GM19372 (cell line): ENCODE data around the gene CUEDC1.

Source experiments
- ATAC-seq: cut with Tn5 transposase; IDR thresholded peaks from one replicate; pipeline ENCODE4 v1.9.1; 2021; ENCODE audit warnings: mild to moderate bottlenecking, low read depth, moderate library complexity; ENCODE audit not compliant: unreplicated experiment

Gene CUEDC1

DNA sequence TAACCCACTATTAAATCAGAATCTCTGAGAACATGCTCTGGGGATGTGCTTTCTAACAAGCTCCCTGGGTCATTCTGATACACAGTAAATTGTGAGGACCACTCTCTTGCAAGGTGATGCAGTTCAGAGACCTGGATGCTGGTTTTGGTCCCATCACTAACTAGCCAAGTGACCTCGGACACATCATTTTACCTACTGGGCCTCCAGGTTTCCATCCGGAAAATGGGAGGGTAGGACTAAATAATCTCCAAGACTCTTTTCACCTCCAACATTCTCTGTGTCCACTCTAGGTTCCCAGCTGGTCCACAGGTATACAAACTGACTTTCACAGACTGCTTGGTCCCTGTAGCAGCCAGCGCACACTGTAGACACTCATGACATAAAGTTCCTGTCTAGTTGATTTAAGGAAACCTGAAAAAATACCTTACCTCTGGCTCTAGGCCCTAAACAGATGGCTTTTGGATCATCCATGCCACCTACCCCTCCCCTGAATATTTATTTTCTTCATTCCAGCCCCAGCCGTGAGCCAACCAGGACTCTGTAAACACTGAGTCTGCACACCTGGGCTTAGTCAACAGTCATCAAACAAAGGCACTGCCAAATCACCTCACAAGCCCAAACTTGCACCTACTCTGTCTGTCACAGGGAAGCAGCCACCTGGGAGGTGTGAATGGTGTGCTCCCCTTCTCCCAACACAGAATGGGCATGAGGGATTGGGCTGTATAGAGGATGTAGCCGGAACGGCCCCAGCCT, 54.0 kb downstream of the CUEDC1 start:
- ATAC-seq = no peak

DNA sequence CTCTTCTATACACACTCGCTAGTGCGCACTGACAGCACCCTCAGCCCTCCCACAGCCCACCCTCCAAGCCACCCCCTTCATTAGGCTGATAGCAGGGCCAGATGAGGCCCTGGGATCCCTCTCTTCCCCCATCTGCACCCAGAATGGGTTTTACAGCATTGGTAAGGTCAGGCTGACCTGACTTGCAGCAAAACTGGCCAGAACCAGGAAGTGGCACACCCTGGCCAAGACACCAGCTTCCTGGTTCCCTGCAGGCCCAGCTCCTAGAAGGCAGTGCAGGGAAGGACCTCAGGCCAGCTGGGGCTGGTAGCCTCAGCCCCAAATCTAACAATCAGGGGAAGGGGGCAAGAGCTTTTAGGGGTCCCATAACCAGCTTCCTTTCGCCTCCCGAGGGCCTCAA, 55.4 kb downstream of the CUEDC1 start:
- no peak for ATAC-seq

GRCh38 chr17:57899391-57899790, 55.8 kb downstream of the CUEDC1 start:
- ATAC-seq = no peak

DNA sequence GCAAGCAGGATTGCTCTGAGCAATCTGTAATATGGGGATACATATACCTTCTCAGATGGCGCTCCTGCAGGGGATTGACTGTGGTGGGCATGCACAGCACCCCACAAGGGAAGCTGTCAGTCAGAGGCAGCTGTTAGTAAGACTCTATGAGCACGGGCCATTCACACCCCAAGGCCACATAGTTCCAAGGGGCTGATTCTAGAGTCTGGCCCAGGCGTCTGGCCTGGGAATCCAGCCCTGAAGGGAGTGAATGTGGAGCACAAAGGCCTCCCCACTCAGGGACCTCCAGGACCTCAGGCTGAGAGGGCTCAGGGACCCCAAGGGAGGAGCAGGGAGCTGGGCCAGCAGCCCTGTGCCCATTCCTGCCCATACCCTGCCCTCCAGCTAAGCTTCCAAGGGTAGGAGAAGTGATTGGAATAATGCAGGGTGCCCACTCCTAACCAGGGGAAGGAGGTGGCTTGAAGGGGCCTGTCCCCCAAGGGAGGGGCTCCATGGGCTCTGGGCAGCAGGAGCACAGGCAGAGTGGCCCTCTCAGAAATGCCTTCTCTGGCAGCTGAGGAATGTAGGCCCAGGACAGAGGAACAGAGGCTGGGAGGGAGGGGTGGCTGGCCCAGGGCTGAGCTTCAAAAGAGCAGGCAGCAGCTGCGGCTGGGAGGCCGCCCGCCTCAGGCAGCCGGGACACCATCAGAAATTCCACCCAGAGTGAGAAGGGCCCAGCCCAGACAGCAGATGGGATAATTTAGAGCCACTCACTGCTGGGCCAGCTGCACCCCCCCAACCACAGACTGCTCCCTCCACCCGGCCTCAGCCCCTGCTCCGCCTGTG, 56.5 kb downstream of the CUEDC1 start:
- ATAC-seq = no peak

DNA sequence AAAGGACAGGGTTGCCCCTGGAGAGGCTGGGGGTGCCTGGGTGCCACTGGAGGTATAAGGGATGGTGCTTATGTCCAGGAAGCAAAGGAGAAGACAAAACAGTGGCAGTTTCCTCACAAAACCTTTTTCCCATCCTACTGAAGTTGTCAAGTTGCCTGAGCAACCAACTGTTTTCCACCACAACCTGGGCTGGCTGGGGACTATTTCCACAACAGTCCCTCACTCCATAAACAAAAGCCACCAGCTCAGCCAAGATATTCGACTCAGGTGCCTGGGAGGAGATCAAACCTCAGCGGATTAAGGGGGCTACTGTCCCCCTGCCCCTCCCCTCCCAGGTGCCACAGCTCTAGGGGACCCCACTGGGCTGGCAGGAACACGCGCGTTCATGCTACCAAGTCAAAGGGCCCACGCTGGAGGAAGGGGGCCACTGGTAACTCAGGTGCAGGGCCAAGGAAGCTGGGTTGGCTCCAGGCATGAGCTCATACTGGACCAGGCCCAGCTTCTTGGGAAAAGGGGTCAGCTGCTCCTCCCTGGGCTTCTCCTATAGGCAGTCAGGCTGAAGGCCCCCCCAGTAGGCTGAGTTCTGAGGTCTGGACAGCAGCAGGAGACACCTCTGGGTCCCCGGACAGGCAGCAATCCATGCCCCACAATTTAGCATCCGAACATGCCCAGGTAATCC, 59.7 kb downstream of the CUEDC1 start:
- no peak for ATAC-seq

DNA sequence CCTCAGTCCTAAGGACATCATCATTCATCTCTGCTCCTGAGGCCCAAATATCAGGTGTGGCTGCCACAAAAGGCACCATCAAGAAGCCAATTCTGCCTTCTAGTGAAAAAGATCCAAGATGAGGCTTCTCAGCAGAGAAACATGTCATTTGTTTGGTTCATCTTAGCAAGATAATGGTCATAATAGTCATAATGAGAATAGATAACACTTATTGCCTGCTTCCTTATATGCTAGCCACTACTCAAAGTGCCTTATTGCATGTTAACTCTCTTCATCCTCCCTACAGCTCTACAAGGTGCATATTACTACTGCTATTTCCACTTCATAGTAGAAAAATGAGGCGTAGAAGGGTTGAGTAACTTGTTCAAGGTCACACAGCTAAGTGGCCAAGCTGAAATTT, 60.4 kb downstream of the CUEDC1 start:
- ATAC-seq = no peak

DNA sequence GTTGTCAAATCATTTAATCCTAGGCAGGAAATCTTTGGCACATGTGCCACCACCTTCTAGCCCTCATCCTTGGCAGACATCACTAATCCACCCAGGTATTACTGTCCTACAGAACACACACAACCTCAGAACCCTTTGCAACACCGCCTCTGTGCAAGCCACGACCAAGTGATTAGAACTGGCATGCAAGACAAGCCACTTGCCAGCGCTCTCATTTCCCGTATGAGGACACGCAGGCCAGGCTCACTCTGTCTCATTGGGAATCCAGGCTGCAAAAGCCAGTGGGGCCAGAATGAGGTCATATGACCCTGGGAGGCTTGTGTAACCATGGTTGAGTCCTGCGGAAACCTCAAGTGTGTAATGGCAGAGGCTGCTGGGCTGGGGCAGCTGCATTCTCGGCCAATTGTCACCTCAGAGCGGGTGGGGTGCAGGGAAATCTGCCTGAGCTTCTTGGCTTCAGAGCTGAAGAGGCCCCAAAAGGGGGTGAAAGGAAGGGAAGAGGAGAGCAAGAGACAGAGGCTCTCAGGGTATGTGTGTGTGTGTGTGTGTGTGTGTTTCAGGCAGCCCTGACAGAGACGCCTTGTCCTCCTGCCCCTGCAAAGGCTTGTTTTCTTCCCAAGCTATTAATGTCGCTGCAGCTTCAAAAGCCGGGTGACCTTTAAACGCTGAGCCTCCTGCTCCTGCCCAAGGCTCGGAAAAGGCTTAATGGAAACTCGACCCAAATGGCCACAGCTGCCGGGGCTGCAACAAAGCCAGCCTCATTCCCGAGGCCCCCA, 62.2 kb downstream of the CUEDC1 start:
- ATAC-seq = no peak

- no peak for ATAC-seq
Observed at GRCh38 chr17:57892146-57892819, 62.9 kb downstream of the CUEDC1 start.

DNA sequence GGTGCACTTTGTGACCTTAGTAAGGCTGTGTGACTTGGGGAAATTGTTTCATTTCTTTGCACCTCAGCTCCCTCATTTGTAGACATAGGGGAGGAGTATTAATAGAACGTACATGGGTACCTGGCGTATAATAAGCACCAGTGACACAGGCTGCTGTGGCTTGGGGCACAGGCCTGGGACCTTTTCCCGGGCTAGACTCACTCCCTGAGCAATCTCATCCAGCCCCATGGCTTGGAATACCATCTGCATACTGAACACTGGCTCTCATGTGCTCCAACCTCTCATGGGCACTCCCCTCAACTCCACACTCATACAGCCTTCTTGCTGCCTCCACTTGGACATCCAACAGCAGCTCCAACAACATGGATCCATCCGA, 64.4 kb downstream of the CUEDC1 start:
- ATAC-seq = no peak

DNA sequence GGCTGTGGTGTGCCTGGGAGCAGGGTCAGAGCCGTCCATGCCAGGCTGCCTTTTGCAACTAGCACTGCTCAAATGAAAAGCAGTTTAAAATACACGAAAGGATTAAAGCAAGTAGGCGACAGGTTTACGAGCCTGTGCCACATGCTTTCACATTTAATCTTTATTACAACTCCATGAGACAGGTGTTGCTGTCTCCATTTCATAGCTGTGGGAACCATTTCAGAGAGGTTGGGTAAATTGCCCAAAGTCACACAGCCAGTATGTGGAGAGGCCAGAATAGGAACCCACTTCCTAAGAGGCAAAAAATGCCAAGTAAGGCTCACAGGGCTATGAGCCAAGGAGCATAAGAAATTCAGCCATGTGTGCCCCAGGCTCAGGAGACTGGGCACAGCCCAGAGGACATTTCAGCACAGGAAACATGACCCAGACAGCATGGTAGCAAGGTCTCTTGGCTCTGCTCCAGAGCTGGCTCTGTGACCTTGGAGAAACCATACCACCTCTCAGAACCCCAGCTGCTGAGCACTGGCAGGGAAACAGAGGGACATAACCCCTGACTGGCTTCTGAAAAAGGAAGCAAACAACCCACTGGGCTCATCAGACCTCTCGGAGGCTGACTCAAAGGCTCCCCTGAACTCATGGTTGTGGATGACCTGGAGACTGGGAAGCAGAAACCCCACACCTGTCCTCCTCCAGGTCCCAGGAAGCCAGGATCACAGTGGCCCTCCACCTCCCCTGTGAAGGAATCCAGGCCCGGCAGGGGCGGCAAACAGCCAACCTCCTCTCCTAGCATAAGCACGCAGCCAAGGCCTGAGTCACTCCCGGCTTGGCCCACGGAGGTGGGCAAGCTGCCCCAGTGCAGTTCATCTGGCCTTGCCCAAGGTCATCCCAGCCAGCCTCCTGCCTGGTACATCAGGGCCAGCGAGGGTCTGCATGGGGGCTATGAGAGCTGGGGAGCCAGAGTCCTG, 65.0 kb downstream of the CUEDC1 start:
- no peak for ATAC-seq

- ATAC-seq = no peak
Observed at GRCh38 chr17:57889252-57889651, 66.0 kb downstream of the CUEDC1 start.

- no peak for ATAC-seq
Observed at GRCh38 chr17:57888311-57889216, 66.6 kb downstream of the CUEDC1 start.

DNA sequence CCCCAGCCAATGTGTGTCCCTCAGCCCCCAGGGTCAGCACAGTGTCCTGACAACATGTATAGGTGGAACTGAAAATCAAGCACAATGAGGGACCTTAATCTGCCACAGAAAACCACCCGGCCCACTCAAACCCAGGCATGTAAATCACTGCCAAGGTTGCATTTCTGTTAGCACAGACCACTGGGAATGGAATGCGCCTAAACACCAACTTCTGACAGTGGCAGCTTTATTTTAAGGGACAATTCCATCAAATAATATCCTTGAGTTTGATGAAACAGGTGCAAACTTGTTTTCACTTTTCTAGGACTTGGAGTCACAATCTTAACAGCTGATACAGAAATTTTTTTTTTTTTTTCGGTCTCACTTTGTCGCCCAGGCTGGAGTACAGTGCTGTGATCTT, 68.1 kb downstream of the CUEDC1 start:
- ATAC-seq = no peak

DNA sequence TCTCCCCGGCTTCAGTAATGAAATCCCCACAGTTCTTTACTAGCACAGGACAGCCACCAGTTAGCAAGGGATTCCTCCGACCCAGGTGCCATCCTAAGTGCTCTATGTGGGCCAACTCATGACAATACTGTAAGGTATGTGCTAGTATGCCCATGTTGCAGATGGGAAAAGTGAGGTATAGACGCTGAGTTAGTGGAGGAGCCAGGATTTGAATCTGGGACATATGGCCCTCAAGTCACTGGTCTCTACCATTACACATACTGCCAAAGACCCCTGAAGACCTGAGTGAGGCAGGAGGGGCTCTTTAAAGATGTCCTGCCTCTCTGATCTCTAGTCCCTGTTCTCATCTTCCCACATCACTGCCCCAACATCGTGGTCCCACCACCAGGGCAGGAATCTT, 69.2 kb downstream of the CUEDC1 start:
- no peak for ATAC-seq

GRCh38 chr17:57885148-57885915, 69.9 kb downstream of the CUEDC1 start:
- no peak for ATAC-seq

- no peak for ATAC-seq
Observed at GRCh38 chr17:57881783-57882351, 73.3 kb downstream of the CUEDC1 start.

GRCh38 chr17:57881143-57881542, 74.1 kb downstream of the CUEDC1 start:
- ATAC-seq = no peak
